Measurements from ENCODE around the gene RSPH3. TPM values are rescaled to one million over a fixed set of nuclear protein-coding genes. Genes with fewer than 3 reads are reported as not detected.

Gene RSPH3
- total RNA-seq, 2 experiments from 2014 or later: 0.59 to 1.1 TPM

GRCh38 chr6:158923805-158924498, 76.0 kb downstream of the RSPH3 start:
- H3K36me3 ChIP-seq (ENCODE audit: insufficient read depth, low read length): no peaks in the 10 kb centered on the region
- intact Hi-C loops (cut with DNase I, micrococcal nuclease): no loop called here
- H3K4me1 ChIP-seq (ENCODE audit: insufficient read depth, low read length): no peaks in the 10 kb centered on the region
- no peak for DNase-seq
- ChIA-PET POLR2A (no interaction called here), CTCF (no interaction called here)
- ATAC-seq (ENCODE audit: poor library complexity): no peak
- Mint-ChIP-seq H3K36me3 (ENCODE audit: low read depth) (no peaks in the 10 kb centered on the region), H3K9me3 (no peaks in the 10 kb centered on the region), H3K27me3 (no peaks in the 10 kb centered on the region), H3K4me3 (no peak overlapping the region), H3K4me1 (ENCODE audit: low read depth) (peaks cover 10% of the 10 kb centered on the region), H3K27ac (no peak overlapping the region)
- H3K27ac ChIP-seq (ENCODE audit: low read depth in 1 of 2, low read length in 2 of 2): no peak overlapping the region
- no peaks in the 10 kb centered on the region for H3K9me3 ChIP-seq (ENCODE audit: control insufficient read depth in 1 of 2, insufficient read depth in 1 of 2, low read length in 2 of 2)
- H3K27me3 ChIP-seq (ENCODE audit: control insufficient read depth in 1 of 2, insufficient read depth in 2 of 2, low read length in 2 of 2): no peaks in the 10 kb centered on the region
- TF ChIP-seq CTCF (IDR thresholded peaks at IDR 0.05): no peak
- H3K4me3 ChIP-seq (ENCODE audit: low read length): no peak overlapping the region

Other genes starting within 250 kb of the RSPH3 start
- 100 to 1,000 TPM; 434 to 449 TPM for gene EZR, start 180.8 kb downstream of the RSPH3 start, total RNA-seq
- gene TAGAP, start 44.8 kb upstream of the RSPH3 start, total RNA-seq: 100 to 1,000 TPM; 245 to 261 TPM
- not detected for gene FNDC1, start 169.2 kb upstream of the RSPH3 start, total RNA-seq